OCI-LY1 (cell line): Measurements from ENCODE around the gene E2F1.

ENCODE experiments used
- H2AFZ ChIP-seq: fragments of 200-600 bp; sonication (generic), shearing (Covaris generic); 2 replicates; pipeline ENCODE4 v1.6.0; 2014; ENCODE audit warnings: antibody characterized with exemption, mild to moderate bottlenecking, low read length
- H3F3A ChIP-seq: fragments of 200-600 bp; sonication (generic), shearing (Covaris generic); 2 replicates; pipeline ENCODE4 v1.6.0; 2014; ENCODE audit warnings: mild to moderate bottlenecking, antibody characterized with exemption, low read length, moderate library complexity; ENCODE audit not compliant: insufficient read depth
- H3K27ac ChIP-seq: fragments of 200-600 bp; sonication (generic); 2 replicates; pipeline ENCODE4 v1.5.1; 2014; ENCODE audit warnings: low read length, mixed run types, mild to moderate bottlenecking, low read depth; ENCODE audit not compliant: poor library complexity, severe bottlenecking
- H3K27me3 ChIP-seq: fragments of 200-600 bp; sonication (generic); 2 replicates; pipeline ENCODE4 v1.6.0; 2014; ENCODE audit warnings: antibody characterized with exemption, mild to moderate bottlenecking, low read length, moderate library complexity; ENCODE audit not compliant: insufficient read depth
- H3K36me3 ChIP-seq: fragments of 200-600 bp; sonication (generic); 2 replicates; pipeline ENCODE4 v1.6.1; 2014; ENCODE audit warnings: mild to moderate bottlenecking, antibody characterized with exemption, low read length, moderate library complexity, mixed read lengths; ENCODE audit not compliant: insufficient read depth
- H3K4me1 ChIP-seq: fragments of 200-600 bp; sonication (generic); 2 replicates; pipeline ENCODE4 v1.5.1; 2014; ENCODE audit warnings: mild to moderate bottlenecking, low read length, moderate library complexity; ENCODE audit not compliant: insufficient read depth, severe bottlenecking
- H3K4me2 ChIP-seq: fragments of 200-600 bp; sonication (generic), shearing (Covaris generic); 2 replicates; pipeline ENCODE4 v1.6.1; 2014; ENCODE audit warnings: low read length
- H3K4me3 ChIP-seq: fragments of 200-600 bp; sonication (generic); 2 replicates; pipeline ENCODE4 v1.5.1; 2014; ENCODE audit warnings: low read length, low read depth, mild to moderate bottlenecking, mixed read lengths; ENCODE audit not compliant: poor library complexity, severe bottlenecking
- H3K79me2 ChIP-seq: fragments of 200-600 bp; shearing (Covaris generic); 2 replicates; pipeline ENCODE4 v1.6.1; 2016; ENCODE audit warnings: mixed run types, low read length, mixed read lengths; ENCODE audit not compliant: insufficient read depth
- H3K9ac ChIP-seq: fragments of 200-600 bp; sonication (generic), shearing (Covaris generic); 2 replicates; pipeline ENCODE4 v1.6.1; 2014; ENCODE audit warnings: mild to moderate bottlenecking, low read length, mixed read lengths
- H3K9me2 ChIP-seq: fragments of 200-600 bp; sonication (generic), shearing (Covaris generic); 2 replicates; pipeline ENCODE4 v1.6.1; 2014; ENCODE audit warnings: low read depth, mild to moderate bottlenecking, low read length, mixed read lengths
- H3K9me3 ChIP-seq: fragments of 200-600 bp; shearing (Covaris generic); 2 replicates; pipeline ENCODE4 v1.6.1; 2014; ENCODE audit warnings: low read length, mixed read lengths
- H4K20me1 ChIP-seq: fragments of 200-600 bp; sonication (generic), shearing (Covaris generic); 2 replicates; pipeline ENCODE4 v1.6.0; 2016; ENCODE audit warnings: mild to moderate bottlenecking, low read length; ENCODE audit not compliant: insufficient read depth
- CTCF ChIP-seq: fragments of 200-600 bp; sonication (generic), shearing (Covaris generic); IDR thresholded peaks from 2 replicates; pipeline ENCODE4 v1.5.1; 2017; ENCODE audit warnings: mild to moderate bottlenecking, antibody characterized with exemption, low read length, moderate library complexity, mixed read lengths
- EZH2 ChIP-seq: fragments of 200-600 bp; sonication (generic), shearing (Covaris generic); IDR thresholded peaks from 2 replicates; pipeline ENCODE4 v1.8.0; 2017; ENCODE audit warnings: borderline replicate concordance, mixed run types, mild to moderate bottlenecking, antibody characterized with exemption, low read length, moderate library complexity, mixed read lengths

Gene E2F1

GRCh38 chr20:33658929-33659328 is 27.3 kb downstream of the E2F1 start:
- Histone ChIP-seq H3K36me3 (peaks cover 66% of the 10 kb centered on the region), H3K79me2 (no peaks in the 10 kb centered on the region), H3K9me2 (no peaks in the 10 kb centered on the region), H2AFZ (no peak overlapping the region), H3F3A (no peaks in the 10 kb centered on the region), H4K20me1 (no peaks in the 10 kb centered on the region), H3K4me3 (no peak overlapping the region), H3K4me2 (no peak overlapping the region), H3K27me3 (no peaks in the 10 kb centered on the region), H3K9me3 (no peaks in the 10 kb centered on the region), H3K9ac (no peak overlapping the region), H3K27ac (no peak overlapping the region), H3K4me1 (peaks cover 31% of the 10 kb centered on the region)
- TF ChIP-seq CTCF = no peak
- TF ChIP-seq EZH2 = no peak

- Histone ChIP-seq H3K9me2 (no peaks in the 10 kb centered on the region), H3F3A (no peaks in the 10 kb centered on the region), H2AFZ (no peak overlapping the region), H3K9ac (no peak overlapping the region), H3K9me3 (no peaks in the 10 kb centered on the region), H3K4me3 (no peak overlapping the region), H3K4me2 (no peak overlapping the region), H3K4me1 (peaks cover 33% of the 10 kb centered on the region), H3K36me3 (peaks cover 66% of the 10 kb centered on the region), H3K27me3 (no peaks in the 10 kb centered on the region), H3K79me2 (no peaks in the 10 kb centered on the region), H3K27ac (no peak overlapping the region), H4K20me1 (no peaks in the 10 kb centered on the region)
- TF ChIP-seq CTCF (no peak), EZH2 (no peak)
Measured at GRCh38 chr20:33658510-33658909, 27.7 kb downstream of the E2F1 start.

GRCh38 chr20:33657704-33658095 is 28.5 kb downstream of the E2F1 start:
- H2AFZ ChIP-seq = no peak overlapping the region
- peaks cover 34% of the 10 kb centered on the region for H3K4me1 ChIP-seq
- no peaks in the 10 kb centered on the region for H3K79me2 ChIP-seq
- H3K9ac ChIP-seq = no peak overlapping the region
- H3K36me3 ChIP-seq = peaks cover 66% of the 10 kb centered on the region
- TF ChIP-seq EZH2 (no peak), CTCF (no peak)
- no peaks in the 10 kb centered on the region for H3K27me3 ChIP-seq
- H3F3A ChIP-seq = no peaks in the 10 kb centered on the region
- no peak overlapping the region for H3K4me2 ChIP-seq
- H4K20me1 ChIP-seq = no peaks in the 10 kb centered on the region
- no peak overlapping the region for H3K27ac ChIP-seq
- no peaks in the 10 kb centered on the region for H3K9me3 ChIP-seq
- H3K9me2 ChIP-seq = no peaks in the 10 kb centered on the region
- no peak overlapping the region for H3K4me3 ChIP-seq
